NT2/D1 (cell line): ENCODE data around the gene ANK2.

ENCODE experiments used
- DNase-seq: peaks from one replicate; pipeline ENCODE4 v3.0.0-alpha.2; 2011; ENCODE audit warnings: low read depth, low spot score
- H3K27me3 ChIP-seq: 2 replicates; pipeline ENCODE4 v1.6.0; 2011; ENCODE audit warnings: mild to moderate bottlenecking; ENCODE audit not compliant: insufficient read length, insufficient read depth
- H3K36me3 ChIP-seq: 2 replicates; pipeline ENCODE4 v1.6.1; 2011; ENCODE audit warnings: mild to moderate bottlenecking, low read length, mixed read lengths; ENCODE audit not compliant: insufficient read depth, insufficient read length
- H3K4me1 ChIP-seq: 2 replicates; pipeline ENCODE4 v1.5.1; 2011; ENCODE audit not compliant: insufficient read depth, insufficient read length
- H3K4me3 ChIP-seq: 2 replicates; pipeline ENCODE4 v1.5.1; 2011; ENCODE audit warnings: low read depth; ENCODE audit not compliant: insufficient read length
- H3K9ac ChIP-seq: 2 replicates; pipeline ENCODE4 v1.6.0; 2011; ENCODE audit warnings: low read depth; ENCODE audit not compliant: insufficient read length
- H3K9me3 ChIP-seq: 2 replicates; pipeline ENCODE4 v1.5.1; 2011; ENCODE audit warnings: mild to moderate bottlenecking, low read length; ENCODE audit not compliant: insufficient read depth
- SUZ12 ChIP-seq: IDR thresholded peaks from 2 replicates; pipeline ENCODE4 v1.6.1; 2011; ENCODE audit not compliant: insufficient read length, insufficient read depth; ENCODE audit errors: extremely low read depth
- YY1 ChIP-seq: IDR thresholded peaks from 2 replicates; pipeline ENCODE4 v1.6.1; 2011; ENCODE audit not compliant: insufficient read length, insufficient read depth
- ZNF274 ChIP-seq: IDR thresholded peaks from 2 replicates; pipeline ENCODE4 v1.6.1; 2011; ENCODE audit warnings: mild to moderate bottlenecking, low read depth, low read length

ANK2 gene

DNA sequence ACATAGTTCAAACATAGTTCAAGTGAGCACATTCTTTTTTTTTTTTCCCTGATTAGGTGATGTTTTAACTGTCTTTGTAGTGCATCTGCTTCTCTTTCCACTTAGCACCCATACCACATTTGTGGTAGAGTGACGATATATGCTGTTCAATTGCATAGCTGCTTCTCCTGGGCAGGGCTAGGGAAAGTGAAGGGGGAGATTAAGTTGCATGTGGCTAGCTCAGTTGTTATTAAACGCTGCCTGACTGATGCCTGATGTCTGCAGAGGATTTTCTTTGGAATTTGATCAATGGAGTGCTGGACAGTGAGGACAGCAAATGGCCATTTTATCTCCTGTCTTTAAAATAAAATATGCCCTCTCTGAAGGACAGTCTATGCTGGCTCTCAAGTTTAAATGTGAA is 63.7 kb downstream of the ANK2 start:
- H3K4me3 ChIP-seq: no peak overlapping the region
- no peaks in the 10 kb centered on the region for H3K4me1 ChIP-seq
- H3K36me3 ChIP-seq: no peaks in the 10 kb centered on the region
- DNase-seq: no peak
- H3K9me3 ChIP-seq: no peaks in the 10 kb centered on the region
- TF ChIP-seq SUZ12: no peak
- TF ChIP-seq ZNF274: no peak
- no peak for TF ChIP-seq YY1
- no peaks in the 10 kb centered on the region for H3K27me3 ChIP-seq
- no peak overlapping the region for H3K9ac ChIP-seq

DNA sequence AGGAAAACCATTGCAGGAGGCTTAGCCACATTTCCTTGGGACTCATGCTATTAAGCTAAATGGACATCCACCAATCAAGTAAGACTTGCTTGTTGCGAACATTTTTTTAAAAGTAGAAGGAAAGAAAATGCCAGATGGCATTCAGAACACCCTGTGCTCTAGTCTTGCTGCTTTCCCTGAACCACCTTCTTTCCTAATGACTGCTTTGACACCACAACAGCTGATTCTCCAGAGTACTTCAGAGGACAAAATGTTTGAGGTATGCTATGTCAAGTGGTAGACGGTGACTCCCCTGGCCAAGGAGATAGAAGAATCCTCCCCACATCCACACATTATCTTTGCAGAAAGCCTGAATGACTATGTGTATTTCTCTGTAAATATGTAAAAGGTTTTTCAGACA is 65.4 kb downstream of the ANK2 start:
- no peaks in the 10 kb centered on the region for H3K27me3 ChIP-seq
- H3K4me3 ChIP-seq: no peak overlapping the region
- DNase-seq: no peak
- TF ChIP-seq YY1 (no peak), ZNF274 (no peak), SUZ12 (no peak)
- no peak overlapping the region for H3K9ac ChIP-seq
- H3K9me3 ChIP-seq: no peaks in the 10 kb centered on the region
- no peaks in the 10 kb centered on the region for H3K36me3 ChIP-seq
- no peaks in the 10 kb centered on the region for H3K4me1 ChIP-seq

DNA sequence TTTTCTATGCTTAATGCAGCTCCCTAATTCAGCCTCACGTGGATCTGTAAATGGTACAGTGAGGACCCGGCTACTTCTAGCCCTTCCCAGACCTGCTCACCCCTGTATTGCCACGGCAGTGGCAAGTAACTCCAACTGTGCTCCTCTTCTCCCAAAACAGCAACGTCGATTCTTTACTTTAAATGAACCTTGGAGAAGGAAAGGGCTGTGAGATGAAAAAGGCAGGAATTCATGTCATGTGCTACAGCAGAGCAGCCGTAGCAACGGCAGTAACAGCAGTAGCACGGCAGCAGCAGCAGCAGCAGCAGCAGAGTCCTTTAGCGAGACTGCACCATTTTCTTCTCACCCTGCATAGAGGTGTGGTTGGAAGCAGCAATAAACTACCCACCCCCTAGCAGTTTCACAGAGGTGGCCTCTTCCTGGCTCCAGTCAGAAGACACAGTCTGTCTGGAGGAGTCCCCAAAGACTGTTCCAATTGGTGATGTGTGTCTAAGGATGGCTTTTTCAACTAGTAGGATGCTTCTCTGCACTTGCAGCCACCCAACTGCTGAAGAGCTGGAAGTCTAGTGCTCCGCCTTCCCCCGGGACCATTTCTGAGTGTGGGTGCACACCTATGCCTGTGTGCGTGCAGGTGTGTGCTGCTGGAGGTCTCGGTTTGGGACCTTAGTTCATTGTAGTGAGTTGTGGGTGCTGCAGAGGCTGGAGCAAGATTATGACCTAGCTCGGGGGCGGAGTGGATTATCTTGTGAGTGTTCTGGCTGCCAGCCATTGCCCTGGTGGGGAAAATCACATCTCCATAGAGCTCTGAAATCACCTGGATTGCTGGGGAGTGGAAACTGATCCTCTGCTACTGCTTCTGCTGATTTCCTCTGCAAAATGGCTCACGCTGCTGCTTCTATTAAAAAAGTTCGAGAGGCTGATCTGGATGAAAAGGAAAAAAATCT is 67.2 kb downstream of the ANK2 start:
- H3K9ac ChIP-seq: no peak overlapping the region

DNA sequence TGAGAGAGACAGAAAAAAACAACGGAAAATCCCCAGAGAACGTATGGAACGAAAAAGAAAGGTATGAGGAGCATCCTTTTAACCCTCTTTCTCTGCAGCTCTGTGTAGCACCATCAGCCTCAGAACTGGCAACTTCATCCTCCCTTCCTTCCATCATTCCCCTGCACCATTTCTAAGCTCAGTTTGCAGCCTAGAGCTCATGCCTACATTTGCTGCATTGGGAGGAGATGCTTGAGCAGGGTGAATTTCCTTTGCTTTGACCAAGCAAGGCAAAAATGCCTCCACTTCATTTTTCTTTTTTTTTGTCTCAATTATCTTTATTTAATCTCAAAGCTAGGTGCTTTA is 67.9 kb downstream of the ANK2 start:
- H3K9ac ChIP-seq: no peak overlapping the region
- DNase-seq: no peak

More for the DNA sequence above, 67.2 kb downstream of the ANK2 start:
- DNase-seq: no peak
- Histone ChIP-seq H3K9me3 (no peaks in the 10 kb centered on the region), H3K36me3 (no peaks in the 10 kb centered on the region), H3K4me1 (no peaks in the 10 kb centered on the region), H3K4me3 (no peak overlapping the region), H3K27me3 (no peaks in the 10 kb centered on the region)
- no peak for TF ChIP-seq YY1
- TF ChIP-seq ZNF274: no peak
- TF ChIP-seq SUZ12: no peak

DNA sequence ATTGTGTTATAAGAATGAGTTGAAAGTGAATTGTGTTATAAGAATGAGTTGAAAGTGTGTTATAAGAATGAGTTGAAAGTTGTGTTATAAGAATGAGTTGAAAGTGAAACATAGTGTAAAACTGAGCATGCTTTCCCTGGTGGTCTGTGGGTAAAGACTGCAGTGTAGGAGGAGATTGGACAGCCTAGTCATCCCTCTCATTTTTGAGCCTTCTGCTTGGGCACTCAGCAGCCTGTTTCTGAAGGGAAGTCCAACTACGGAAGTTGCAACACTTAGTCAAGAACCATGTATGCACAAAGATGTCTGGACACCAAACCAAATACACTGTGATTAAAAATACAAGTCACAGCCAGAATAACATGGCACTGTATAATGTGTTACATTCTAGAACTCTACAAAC is 72.6 kb downstream of the ANK2 start:
- no peaks in the 10 kb centered on the region for H3K27me3 ChIP-seq
- no peaks in the 10 kb centered on the region for H3K36me3 ChIP-seq
- H3K9ac ChIP-seq: no peak overlapping the region
- H3K4me3 ChIP-seq: no peak overlapping the region
- no peak for DNase-seq
- no peak for TF ChIP-seq YY1
- TF ChIP-seq SUZ12: no peak
- no peak for TF ChIP-seq ZNF274
- H3K9me3 ChIP-seq: no peaks in the 10 kb centered on the region
- H3K4me1 ChIP-seq: no peaks in the 10 kb centered on the region

More for the DNA sequence above, 67.9 kb downstream of the ANK2 start:
- TF ChIP-seq ZNF274 (no peak), YY1 (no peak), SUZ12 (no peak)
- H3K9me3 ChIP-seq: no peaks in the 10 kb centered on the region
- H3K27me3 ChIP-seq: no peaks in the 10 kb centered on the region
- no peak overlapping the region for H3K4me3 ChIP-seq
- no peaks in the 10 kb centered on the region for H3K36me3 ChIP-seq
- no peaks in the 10 kb centered on the region for H3K4me1 ChIP-seq

DNA sequence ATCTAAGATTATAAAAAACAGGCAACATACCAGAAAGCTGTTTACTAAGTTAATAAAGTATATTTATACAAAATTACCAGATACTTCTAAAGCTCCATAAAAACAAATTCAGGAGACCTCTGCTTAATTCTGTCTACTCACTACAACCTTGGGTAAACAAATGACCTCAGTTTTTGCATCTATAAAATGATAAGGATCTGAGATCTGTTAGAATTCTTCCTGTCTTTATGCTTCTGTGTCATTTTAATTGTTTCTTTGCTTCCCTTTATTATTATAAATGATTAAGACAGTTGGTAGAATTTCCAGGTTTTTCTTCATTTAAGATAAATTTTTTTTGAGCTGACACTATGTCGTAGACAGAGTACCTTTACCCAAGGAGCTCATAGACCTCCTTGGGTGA is 76.0 kb downstream of the ANK2 start:
- H3K36me3 ChIP-seq: no peaks in the 10 kb centered on the region
- no peak overlapping the region for H3K4me3 ChIP-seq
- TF ChIP-seq YY1 (no peak), ZNF274 (no peak), SUZ12 (no peak)
- H3K9me3 ChIP-seq: no peaks in the 10 kb centered on the region
- no peak overlapping the region for H3K9ac ChIP-seq
- no peak for DNase-seq
- H3K4me1 ChIP-seq: no peaks in the 10 kb centered on the region
- no peaks in the 10 kb centered on the region for H3K27me3 ChIP-seq

DNA sequence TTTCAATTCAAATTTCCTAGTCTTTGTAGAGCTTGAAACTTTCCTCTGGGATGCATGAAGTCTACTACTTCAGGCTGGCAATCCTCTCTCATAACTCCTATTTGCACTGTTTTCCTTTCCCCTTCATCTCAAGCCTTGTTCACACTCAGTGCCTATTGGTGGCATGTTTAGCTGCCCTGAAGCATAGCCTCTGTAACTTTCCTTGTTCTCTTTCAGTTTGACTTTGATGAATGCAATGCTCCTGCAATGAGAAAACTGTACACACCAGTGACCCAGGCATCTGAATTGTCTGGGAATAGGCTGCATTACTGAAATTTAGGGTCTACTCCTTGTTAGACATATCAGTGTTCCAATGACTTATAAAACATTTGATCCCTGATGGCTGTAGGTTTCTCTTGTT is 81.7 kb downstream of the ANK2 start:
- Histone ChIP-seq H3K27me3 (no peaks in the 10 kb centered on the region), H3K4me1 (no peaks in the 10 kb centered on the region), H3K36me3 (no peaks in the 10 kb centered on the region), H3K9me3 (no peaks in the 10 kb centered on the region), H3K4me3 (no peak overlapping the region), H3K9ac (no peak overlapping the region)
- DNase-seq: no peak
- no peak for TF ChIP-seq ZNF274
- no peak for TF ChIP-seq YY1
- no peak for TF ChIP-seq SUZ12
